GM19324 (cell line): ENCODE measurements around the gene CLCN1.
"Not testable (repeated sequence)": the region's sequence is repeated elsewhere in the genome, so short reads cannot be mapped to it uniquely, and the experiment has no call there.

ENCODE experiments used
- ATAC-seq: cut with Tn5 transposase; IDR thresholded peaks from one replicate; pipeline ENCODE4 v1.9.1; 2021; ENCODE audit warnings: mild to moderate bottlenecking, moderate library complexity; ENCODE audit not compliant: unreplicated experiment, low FRiP score

The CLCN1 gene

GRCh38 chr7:143315776-143316175 lies at the start of gene CLCN1:
TSS of gene CLCN1 (plus strand) at chr7:143316111. CDS start at chr7:143316213, 102 bp downstream.
- no peak for ATAC-seq

GRCh38 chr7:143269251-143269650 lies 46.7 kb upstream of the CLCN1 start:
- ATAC-seq: no peak

GRCh38 chr7:143271240-143271639 lies 44.7 kb upstream of the CLCN1 start:
- no peak for ATAC-seq

- ATAC-seq: no peak
These were observed 43.0 kb upstream of the CLCN1 start for GRCh38 chr7:143272871-143273270.

GRCh38 chr7:143279186-143280098 lies 36.5 kb upstream of the CLCN1 start:
- ATAC-seq: no peak

GRCh38 chr7:143280160-143280559 lies 35.8 kb upstream of the CLCN1 start:
- ATAC-seq: no peak

- no peak for ATAC-seq
These were observed 35.3 kb upstream of the CLCN1 start for GRCh38 chr7:143280566-143280965.

- no peak for ATAC-seq
These were observed 34.4 kb upstream of the CLCN1 start for GRCh38 chr7:143281529-143281928.

- no peak for ATAC-seq
These were observed 33.8 kb upstream of the CLCN1 start for GRCh38 chr7:143282124-143282523.

- no peak for ATAC-seq
These were observed 32.5 kb upstream of the CLCN1 start for GRCh38 chr7:143283381-143283780.

- no peak for ATAC-seq
These were observed 31.1 kb upstream of the CLCN1 start, which contains the start of gene TMEM139 for GRCh38 chr7:143284591-143285469. TSS of gene TMEM139 (plus strand) at chr7:143284958. CDS start at chr7:143285958, 1,000 bp downstream.

GRCh38 chr7:143285470-143285778 lies 30.5 kb upstream of the CLCN1 start:
- ATAC-seq: no peak

- ATAC-seq: no peak
These were observed 29.9 kb upstream of the CLCN1 start for GRCh38 chr7:143285806-143286521.

GRCh38 chr7:143286522-143286890 lies 29.4 kb upstream of the CLCN1 start:
- no peak for ATAC-seq

- ATAC-seq: no peak
These were observed 28.5 kb upstream of the CLCN1 start for GRCh38 chr7:143287339-143287934.

- ATAC-seq: peak; percentile 94
These were observed 27.7 kb upstream of the CLCN1 start, which contains the start of gene CASP2 for GRCh38 chr7:143287935-143288826. TSS of gene CASP2 (plus strand) at chr7:143288351. CDS start at chr7:143288456, 105 bp downstream.

- ATAC-seq: no peak
These were observed 27.1 kb upstream of the CLCN1 start for GRCh38 chr7:143288836-143289235.

- ATAC-seq: no peak
These were observed 26.5 kb upstream of the CLCN1 start for GRCh38 chr7:143289421-143289820.

- not testable (repeated sequence) for ATAC-seq
These were observed 26.0 kb upstream of the CLCN1 start for GRCh38 chr7:143289888-143290287.
